GM12874 (cell line): Measurements from ENCODE around the gene HIBCH.

Experiments used
- CTCF ChIP-seq: IDR thresholded peaks from 2 replicates; pipeline ENCODE4 v1.5.1; 2011; ENCODE audit warnings: low read depth, mild to moderate bottlenecking, control low read depth, low read length, moderate library complexity; ENCODE audit not compliant: insufficient read depth

The HIBCH gene

GRCh38 chr2:190210471-190210870, 109.2 kb downstream of the HIBCH start:
- no peak for TF ChIP-seq CTCF

- TF ChIP-seq CTCF, result no peak
These were observed 110.1 kb downstream of the HIBCH start for GRCh38 chr2:190209559-190209958.

- TF ChIP-seq CTCF, result no peak
These were observed 111.7 kb downstream of the HIBCH start for GRCh38 chr2:190207930-190208329.

- no peak for TF ChIP-seq CTCF
These were observed 114.0 kb downstream of the HIBCH start for GRCh38 chr2:190205657-190206056.

- TF ChIP-seq CTCF, result no peak
These were observed 117.0 kb downstream of the HIBCH start for GRCh38 chr2:190202604-190203003.

GRCh38 chr2:190202018-190202417, 117.6 kb downstream of the HIBCH start:
- TF ChIP-seq CTCF, result no peak

- no peak for TF ChIP-seq CTCF
These were observed 119.0 kb downstream of the HIBCH start for GRCh38 chr2:190200603-190201002.

- TF ChIP-seq CTCF, result no peak
These were observed 120.1 kb downstream of the HIBCH start for GRCh38 chr2:190199530-190199929.
